ENCODE measurements around the gene CROT.

Gene CROT

DNA sequence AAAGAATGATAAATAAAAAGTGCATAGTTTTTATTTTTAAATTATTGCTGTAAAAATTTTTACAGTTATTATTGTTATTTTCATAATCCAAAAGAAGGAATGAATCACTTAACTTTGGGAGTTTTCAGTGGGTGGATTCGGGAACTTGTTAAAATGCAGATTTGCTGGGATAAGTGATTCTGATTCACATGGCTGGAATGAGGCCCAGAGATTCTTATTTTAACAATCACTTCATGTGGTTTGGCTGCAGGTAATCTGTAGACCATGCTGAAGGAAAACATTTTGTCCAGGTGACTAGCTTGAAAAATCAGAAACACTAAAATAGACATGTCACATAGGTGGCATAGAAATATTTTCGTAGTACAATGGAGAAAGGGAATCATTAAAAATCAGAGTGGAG is 13.9 kb downstream of the CROT start:
- TF ChIP-seq ZFX (IDR thresholded peaks at IDR 0.05): no peak
- TF ChIP-seq, protein P1, sequence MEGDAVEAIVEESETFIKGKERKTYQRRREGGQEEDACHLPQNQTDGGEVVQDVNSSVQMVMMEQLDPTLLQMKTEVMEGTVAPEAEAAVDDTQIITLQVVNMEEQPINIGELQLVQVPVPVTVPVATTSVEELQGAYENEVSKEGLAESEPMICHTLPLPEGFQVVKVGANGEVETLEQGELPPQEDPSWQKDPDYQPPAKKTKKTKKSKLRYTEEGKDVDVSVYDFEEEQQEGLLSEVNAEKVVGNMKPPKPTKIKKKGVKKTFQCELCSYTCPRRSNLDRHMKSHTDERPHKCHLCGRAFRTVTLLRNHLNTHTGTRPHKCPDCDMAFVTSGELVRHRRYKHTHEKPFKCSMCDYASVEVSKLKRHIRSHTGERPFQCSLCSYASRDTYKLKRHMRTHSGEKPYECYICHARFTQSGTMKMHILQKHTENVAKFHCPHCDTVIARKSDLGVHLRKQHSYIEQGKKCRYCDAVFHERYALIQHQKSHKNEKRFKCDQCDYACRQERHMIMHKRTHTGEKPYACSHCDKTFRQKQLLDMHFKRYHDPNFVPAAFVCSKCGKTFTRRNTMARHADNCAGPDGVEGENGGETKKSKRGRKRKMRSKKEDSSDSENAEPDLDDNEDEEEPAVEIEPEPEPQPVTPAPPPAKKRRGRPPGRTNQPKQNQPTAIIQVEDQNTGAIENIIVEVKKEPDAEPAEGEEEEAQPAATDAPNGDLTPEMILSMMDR (conservative IDR thresholded peaks at IDR 0.05): no peak
- no peak overlapping the region for H3K27ac ChIP-seq

GRCh38 chr7:87361320-87361719 is 15.9 kb downstream of the CROT start:
- no peak for TF ChIP-seq ZFX (IDR thresholded peaks at IDR 0.05)
- TF ChIP-seq, protein P1 (conservative IDR thresholded peaks at IDR 0.05): no peak
- no peak overlapping the region for H3K27ac ChIP-seq

- no peak for TF ChIP-seq ZFX (IDR thresholded peaks at IDR 0.05)
- TF ChIP-seq, protein P1 (conservative IDR thresholded peaks at IDR 0.05): no peak
- H3K27ac ChIP-seq: no peak overlapping the region
These were observed 17.9 kb downstream of the CROT start for GRCh38 chr7:87363342-87363741.

- H3K27ac ChIP-seq: no peak overlapping the region
These were observed 18.8 kb downstream of the CROT start for GRCh38 chr7:87364246-87364645.

DNA sequence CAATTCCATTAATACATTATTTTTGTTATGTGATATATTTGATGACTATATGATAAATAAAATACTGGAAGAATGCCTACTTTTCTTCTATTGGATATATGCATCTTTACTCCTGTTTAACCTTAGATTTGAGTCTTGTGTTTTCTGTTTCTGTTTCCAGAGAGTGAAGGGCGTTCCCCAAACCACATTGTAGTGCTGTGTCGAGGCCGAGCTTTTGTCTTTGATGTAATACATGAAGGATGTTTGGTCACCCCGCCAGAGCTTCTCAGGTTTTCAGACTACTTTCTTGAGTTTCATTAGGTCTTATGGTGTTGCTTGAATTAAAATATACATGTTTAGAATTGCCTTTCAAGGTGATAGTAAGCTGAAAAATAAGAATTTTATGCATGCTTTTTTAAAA is 23.8 kb downstream of the CROT start:
- TF ChIP-seq, protein P1 (conservative IDR thresholded peaks at IDR 0.05): no peak
- TF ChIP-seq ZFX (IDR thresholded peaks at IDR 0.05): no peak
- H3K27ac ChIP-seq: no peak overlapping the region

More at GRCh38 chr7:87364246-87364645, 18.8 kb downstream of the CROT start:
- TF ChIP-seq ZFX (IDR thresholded peaks at IDR 0.05): no peak
- TF ChIP-seq, protein P1 (conservative IDR thresholded peaks at IDR 0.05): no peak

GRCh38 chr7:87370660-87371180 is 25.3 kb downstream of the CROT start:
- TF ChIP-seq ZFX (IDR thresholded peaks at IDR 0.05): no peak
- TF ChIP-seq, protein P1 (conservative IDR thresholded peaks at IDR 0.05): no peak
- H3K27ac ChIP-seq: no peak overlapping the region

DNA sequence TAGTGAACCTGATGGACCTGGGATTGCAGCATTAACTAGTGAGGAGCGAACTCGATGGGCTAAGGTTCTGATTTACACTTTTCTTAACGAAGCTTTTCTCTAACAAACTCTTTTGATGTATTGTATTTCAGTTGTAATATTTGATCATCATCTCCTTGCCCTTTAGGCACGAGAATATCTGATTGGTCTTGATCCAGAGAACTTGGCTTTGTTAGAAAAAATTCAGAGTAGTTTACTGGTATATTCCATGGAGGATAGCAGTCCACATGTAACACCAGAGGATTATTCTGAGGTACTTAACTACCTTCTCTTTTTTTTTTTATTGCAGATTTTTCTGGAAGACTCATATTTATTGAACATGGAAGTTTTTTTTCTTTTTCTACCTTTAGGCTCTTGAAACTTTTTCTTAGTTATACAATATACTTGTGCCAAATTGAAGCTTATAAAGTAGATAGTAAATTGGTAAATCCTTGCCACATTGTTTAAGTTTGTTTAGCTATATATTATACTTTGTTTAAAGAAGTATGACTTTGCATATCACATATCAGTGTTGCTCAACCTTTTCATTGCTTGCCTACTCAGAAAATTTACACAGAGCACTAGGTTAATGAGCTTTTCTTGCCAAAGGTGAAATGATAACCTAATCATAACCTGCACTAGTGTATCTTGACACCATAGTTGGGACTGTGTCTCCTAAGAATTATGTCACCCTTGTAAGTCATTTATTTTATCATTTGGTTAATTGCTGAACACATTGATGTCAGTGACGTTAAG is 30.4 kb downstream of the CROT start:
- no peak overlapping the region for H3K27ac ChIP-seq

More for the DNA sequence above, 30.4 kb downstream of the CROT start:
- TF ChIP-seq ZFX (IDR thresholded peaks at IDR 0.05): no peak
- TF ChIP-seq, protein P1 (conservative IDR thresholded peaks at IDR 0.05): no peak

Data from C4-2B (cell line).